Measurements from ENCODE around the gene GSTM2. TPM values are rescaled to one million over a fixed set of nuclear protein-coding genes. Genes with fewer than 3 reads are reported as not detected.

Gene GSTM2
- total and polyA plus RNA-seq, 2 donors (not counting 3 experiments of a cell fraction or from before 2014, with no cell fraction given): 21.5 to 23.6 TPM

GRCh38 chr1:109630898-109631512, 36.9 kb upstream of the GSTM2 start:
- no peak overlapping the region for H3K4me2 ChIP-seq (ENCODE audit: insufficient read depth, low read length)
- dilution Hi-C loops (cut with MboI; ENCODE audit: extremely low pct_ligation_motif_present, low sequenced_read_pairs) (no loop called here), intact Hi-C loops (cut with micrococcal nuclease) (loop anchor here (1.0 kb wide), 1 partner anchor 85 kb away; no protein-coding TSS in a partner anchor)
- H3K27me3 ChIP-seq (ENCODE audit: control insufficient read depth in 2 of 2, insufficient read depth in 2 of 2, low read length in 2 of 2): no peaks in the 10 kb centered on the region
- H3K27ac ChIP-seq (ENCODE audit: insufficient read depth, low read depth, low read length): no peak overlapping the region
- DNase-seq (ENCODE audit: low read depth, low spot score) (no peak), FAIRE-seq (no peak)
- ChIA-PET CTCF (interaction anchor here (0.6 to 15.2 kb wide), 30 partner anchors 9 to 349 kb away, joined by 3 to 565 read pairs (median 5); partner anchors contain the start of genes AMPD2, GNAI3 and GNAT2), POLR2A (interaction anchor here (2.2 kb wide), 1 partner anchor 83 kb away, joined by 11 read pairs; the partner anchor contains the start of gene GNAI3)
- H3K9ac ChIP-seq (replicated peaks; ENCODE audit: extremely low read depth, insufficient read depth, low read length): no peak overlapping the region
- no peaks in the 10 kb centered on the region for H4K20me1 ChIP-seq (replicated peaks; ENCODE audit: control insufficient read depth, extremely low read depth, insufficient read depth, low read length)
- H3K4me1 ChIP-seq (ENCODE audit: control insufficient read depth, extremely low read depth, insufficient read depth, low read length): no peaks in the 10 kb centered on the region
- no peak overlapping the region for H3K4me3 ChIP-seq (replicated peaks in 1 of 3; ENCODE audit: insufficient read depth in 1 of 3, low read depth in 1 of 3, low read length in 3 of 3)
- no peaks in the 10 kb centered on the region for H3K9me3 ChIP-seq (replicated peaks; ENCODE audit: control insufficient read depth, insufficient read depth, low read length)
- no peak for TF ChIP-seq POLR2AphosphoS5 (IDR thresholded peaks at IDR 0.05; ENCODE audit: insufficient read depth, low read depth, low read length)
- no peak for TF ChIP-seq POLR2A (IDR thresholded peaks at IDR 0.05; ENCODE audit: low read depth, low read length)
- no peak for TF ChIP-seq JUN (IDR thresholded peaks at IDR 0.05; ENCODE audit: borderline replicate concordance, insufficient read depth, insufficient read length, low read depth)
- TF ChIP-seq GATA2 (IDR thresholded peaks at IDR 0.05; ENCODE audit: insufficient read depth, insufficient read length, low read depth, low read length): no peak
- no peak for TF ChIP-seq MYC (IDR thresholded peaks at IDR 0.05; ENCODE audit: low read depth, low read length)
- TF ChIP-seq FOS (IDR thresholded peaks at IDR 0.05; ENCODE audit: borderline replicate concordance, insufficient read depth, low read length): no peak
- TF ChIP-seq CTCF (IDR thresholded peaks at IDR 0.05; ENCODE audit: extremely low read depth in 1 of 2, insufficient read depth in 1 of 2, low read depth in 1 of 2, low read length in 2 of 2): no peak
- TF ChIP-seq EZH2 (IDR thresholded peaks at IDR 0.05; ENCODE audit: borderline replicate concordance, low read depth, low read length, severe bottlenecking): no peak
- no peak for TF ChIP-seq MAX (IDR thresholded peaks at IDR 0.05; ENCODE audit: insufficient read depth, insufficient read length)
- H2AFZ ChIP-seq (ENCODE audit: low read depth, low read length): no peak overlapping the region
- peaks cover 9 to 47% of the 10 kb centered on the region in 2 experiments for H3K36me3 ChIP-seq (ENCODE audit: control insufficient read depth in 2 of 2, extremely low read depth in 1 of 2, insufficient read depth in 2 of 2, low read length in 2 of 2)
- no peaks in the 10 kb centered on the region for H3K9me1 ChIP-seq (replicated peaks; ENCODE audit: control insufficient read depth, extremely low read depth, insufficient read depth, low read length)
- no peaks in the 10 kb centered on the region for H3K79me2 ChIP-seq (ENCODE audit: control insufficient read depth, insufficient read depth, low read length)
- BruUV-seq (replicated peaks): TSS peak; percentile 12
